GM23248 (cell line): ENCODE results near the gene ASIC4. TPM values are rescaled to one million over a fixed set of nuclear protein-coding genes. Genes with fewer than 3 reads are reported as not detected.

Experiments
- DNase-seq: peaks from one replicate; pipeline ENCODE4 v3.0.0-alpha.2; 2015
- H2AFZ ChIP-seq: fragments of 200-600 bp; sonication (generic); 2 replicates; pipeline ENCODE4 v1.6.1; 2016; ENCODE audit warnings: antibody characterized with exemption
- H3F3A ChIP-seq: fragments of 200-600 bp; sonication (generic); 2 replicates; pipeline ENCODE4 v1.6.1; 2016; ENCODE audit warnings: mild to moderate bottlenecking, antibody characterized with exemption, mixed run types; ENCODE audit not compliant: insufficient read depth
- H3K27ac ChIP-seq: fragments of 200-600 bp; sonication (generic); 2 replicates; pipeline ENCODE4 v1.5.1; 2016; ENCODE audit warnings: mild to moderate bottlenecking
- H3K27me3 ChIP-seq: fragments of 200-600 bp; sonication (generic); replicated peaks from 2 replicates; pipeline ENCODE4 v1.6.1; 2016; ENCODE audit warnings: mild to moderate bottlenecking; ENCODE audit not compliant: insufficient read depth
- H3K36me3 ChIP-seq: fragments of 200-600 bp; sonication (generic); 2 replicates; pipeline ENCODE4 v1.6.1; 2016; ENCODE audit warnings: low read depth, mild to moderate bottlenecking
- H3K4me1 ChIP-seq: fragments of 200-600 bp; sonication (generic); 2 replicates; pipeline ENCODE4 v1.6.1; 2016; ENCODE audit warnings: mild to moderate bottlenecking; ENCODE audit not compliant: insufficient read depth
- H3K4me2 ChIP-seq: fragments of 200-600 bp; sonication (generic); one replicate; pipeline ENCODE4 v1.6.1; 2016; ENCODE audit warnings: mild to moderate bottlenecking; ENCODE audit not compliant: unreplicated experiment
- H3K4me3 ChIP-seq: fragments of 200-600 bp; sonication (generic); 2 replicates; pipeline ENCODE4 v1.5.1; 2016; ENCODE audit warnings: mild to moderate bottlenecking
- H3K79me2 ChIP-seq: fragments of 200-600 bp; sonication (generic); 2 replicates; pipeline ENCODE4 v1.6.1; 2016; ENCODE audit warnings: mild to moderate bottlenecking; ENCODE audit not compliant: insufficient read depth
- H3K9ac ChIP-seq: fragments of 200-600 bp; sonication (generic); 2 replicates; pipeline ENCODE4 v1.6.1; 2016; ENCODE audit warnings: mild to moderate bottlenecking
- H3K9me2 ChIP-seq: fragments of 200-600 bp; sonication (generic); 2 replicates; pipeline ENCODE4 v1.6.1; 2016; ENCODE audit warnings: mixed run types, mild to moderate bottlenecking, moderate library complexity; ENCODE audit not compliant: insufficient read depth
- H3K9me3 ChIP-seq: fragments of 200-600 bp; sonication (generic); one replicate; pipeline ENCODE4 v1.6.1; 2017; ENCODE audit warnings: low read depth
- H4K20me1 ChIP-seq: fragments of 200-600 bp; sonication (generic); 2 replicates; pipeline ENCODE4 v1.6.0; 2016; ENCODE audit not compliant: insufficient read depth
- EZH2 ChIP-seq: fragments of 200-600 bp; sonication (generic); IDR thresholded peaks from 2 replicates; pipeline ENCODE4 v1.6.1; 2018; ENCODE audit warnings: antibody characterized with exemption, mild to moderate bottlenecking; ENCODE audit not compliant: insufficient read depth, poor library complexity, severe bottlenecking
- EZH2phosphoT487 ChIP-seq: fragments of 200-600 bp; sonication (generic); IDR thresholded peaks from 2 replicates; pipeline ENCODE4 v1.6.1; 2018; ENCODE audit warnings: antibody characterized with exemption, moderate library complexity, mild to moderate bottlenecking, low read depth; ENCODE audit not compliant: insufficient read depth
- WGBS, 2 experiments: methylation state at CpG; one replicate each; pipeline ENCODE4 v1.1.6; 2015 to 2017; ENCODE audit warnings: low lambda C conversion rate in 2 of 2, low coverage in 1 of 2; ENCODE audit errors: missing lambda C conversion rate in 2 of 2; 5-methylcytosine and 5-hydroxymethylcytosine counted together
- in situ Hi-C: fragments of 300-500 bp; cut with MboI; formaldehyde crosslinking; loops from 2 replicates; pipeline ENCODE4 v1.15.0; 2020
- polyA plus RNA-seq: library from polyadenylated mRNA; unstranded; fragments of >200 nt; fragmentation: Nextera tagmentation; extraction: Ambion mirVana; gene quantifications from 2 replicates; pipeline ENCODE4 v1.2.1, GENCODE V29; 2016
- total RNA-seq: library from RNA; depleted of rRNA; stranded (reverse); fragments of >200 nt; shearing (Covaris generic); gene quantifications from 2 replicates; pipeline ENCODE4 v1.2.3, GENCODE V29; 2014

Gene ASIC4
- total and polyA plus RNA-seq, 2 experiments from 2014 or later: 0.43 TPM; not detected in 1

GRCh38 chr2:219477815-219478214 is 36.5 kb upstream of the ASIC4 start:
- Histone ChIP-seq H3K4me3 (no peak overlapping the region), H4K20me1 (no peaks in the 10 kb centered on the region), H3K9ac (no peak overlapping the region), H3K4me1 (no peaks in the 10 kb centered on the region), H3K36me3 (peaks cover 4% of the 10 kb centered on the region; the same call in 1 of the 2 replicates), H3K27ac (no peak overlapping the region), H3K4me2 (no peak overlapping the region), H3F3A (no peaks in the 10 kb centered on the region), H3K27me3 (no peaks in the 10 kb centered on the region), H2AFZ (no peak overlapping the region), H3K9me2 (no peaks in the 10 kb centered on the region), H3K79me2 (no peaks in the 10 kb centered on the region), H3K9me3 (no peaks in the 10 kb centered on the region)
- TF ChIP-seq EZH2phosphoT487: no peak
- no peak for TF ChIP-seq EZH2
- in situ Hi-C loops: no loop called here
- WGBS, 2 experiments: 87 to 88% methylated on average over 15 of the region's 15 CpGs
- DNase-seq: no peak

GRCh38 chr2:219478916-219479315 is 35.4 kb upstream of the ASIC4 start:
- no peak for DNase-seq
- TF ChIP-seq EZH2 (no peak), EZH2phosphoT487 (no peak)
- Histone ChIP-seq H2AFZ (no peak overlapping the region), H3F3A (no peaks in the 10 kb centered on the region), H3K9me2 (no peaks in the 10 kb centered on the region), H3K27ac (no peak overlapping the region), H4K20me1 (no peaks in the 10 kb centered on the region), H3K4me3 (no peak overlapping the region), H3K4me2 (no peak overlapping the region), H3K79me2 (no peaks in the 10 kb centered on the region), H3K9ac (no peak overlapping the region), H3K4me1 (no peaks in the 10 kb centered on the region), H3K9me3 (no peaks in the 10 kb centered on the region), H3K27me3 (0 out of 2 replicates have a peak, but pooled peaks cover 2% of the 10 kb centered on the region), H3K36me3 (peaks cover 4% of the 10 kb centered on the region; the same call in 1 of the 2 replicates)
- WGBS, 2 experiments: 75 to 78% methylated on average over 8 of the region's 8 CpGs
- in situ Hi-C loops: no loop called here

GRCh38 chr2:219480004-219480403 is 34.3 kb upstream of the ASIC4 start:
- TF ChIP-seq EZH2phosphoT487 (no peak), EZH2 (no peak)
- in situ Hi-C loops: no loop called here
- 88 to 89% methylated on average over 8 of the region's 8 CpGs for WGBS, 2 experiments

GRCh38 chr2:219482674-219483405 is 31.4 kb upstream of the ASIC4 start:
- Histone ChIP-seq H3K9ac (no peak overlapping the region), H3K4me3 (no peak overlapping the region), H3K4me2 (no peak overlapping the region), H4K20me1 (no peaks in the 10 kb centered on the region), H2AFZ (no peak overlapping the region), H3K27ac (no peak overlapping the region), H3K4me1 (no peaks in the 10 kb centered on the region), H3K9me2 (no peaks in the 10 kb centered on the region), H3F3A (no peaks in the 10 kb centered on the region), H3K36me3 (peaks cover 4% of the 10 kb centered on the region; the same call in 1 of the 2 replicates), H3K27me3 (0 out of 2 replicates have a peak, but pooled peaks cover 6% of the 10 kb centered on the region), H3K9me3 (no peaks in the 10 kb centered on the region), H3K79me2 (no peaks in the 10 kb centered on the region)
- in situ Hi-C loops: no loop called here
- TF ChIP-seq EZH2phosphoT487: no peak
- no peak for TF ChIP-seq EZH2
- WGBS, 2 experiments: 75 to 78% methylated on average over 16 to 17 of the region's 17 CpGs
- no peak for DNase-seq

More at GRCh38 chr2:219480004-219480403, 34.3 kb upstream of the ASIC4 start:
- Histone ChIP-seq H3F3A (no peaks in the 10 kb centered on the region), H4K20me1 (no peaks in the 10 kb centered on the region), H3K36me3 (peaks cover 4% of the 10 kb centered on the region; the same call in 1 of the 2 replicates), H3K9me2 (no peaks in the 10 kb centered on the region), H3K9ac (no peak overlapping the region), H3K9me3 (no peaks in the 10 kb centered on the region), H2AFZ (no peak overlapping the region), H3K79me2 (no peaks in the 10 kb centered on the region), H3K27me3 (0 out of 2 replicates have a peak, but pooled peaks cover 6% of the 10 kb centered on the region), H3K4me3 (no peak overlapping the region), H3K4me2 (no peak overlapping the region), H3K4me1 (no peaks in the 10 kb centered on the region), H3K27ac (no peak overlapping the region)
- no peak for DNase-seq
